GM18498 (cell line): ENCODE data around the gene MAVS.
"Not testable (repeated sequence)": the region's sequence is repeated elsewhere in the genome, so short reads cannot be mapped to it uniquely, and the experiment has no call there.

Experiments used
- ATAC-seq: cut with Tn5 transposase; IDR thresholded peaks from one replicate; pipeline ENCODE4 v1.9.1; 2021; ENCODE audit warnings: mild to moderate bottlenecking, moderate library complexity; ENCODE audit not compliant: unreplicated experiment

MAVS gene

GRCh38 chr20:3847429-3847940, 851 bp downstream of the MAVS start:
- no peak for ATAC-seq

DNA sequence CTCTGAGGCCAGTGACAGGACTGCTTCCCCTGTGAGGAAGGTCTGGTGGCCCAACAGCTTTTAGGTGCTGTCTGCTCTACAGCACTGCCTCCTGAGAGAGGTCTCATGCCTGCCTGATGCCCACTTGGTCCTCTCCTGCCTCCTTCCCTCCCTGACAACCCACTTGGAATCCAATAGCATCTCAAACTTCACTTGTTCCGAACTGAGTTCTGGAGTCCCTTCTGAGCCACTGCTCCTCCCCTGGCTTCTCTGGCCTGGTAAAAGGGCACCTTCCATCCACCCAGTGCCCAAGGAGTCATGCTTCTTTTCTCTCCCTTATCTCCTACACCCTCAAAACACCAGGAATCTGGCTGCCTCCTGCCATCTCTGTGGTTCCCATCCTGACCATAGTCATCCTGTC, 1.9 kb downstream of the MAVS start:
- ATAC-seq = no peak

GRCh38 chr20:3854462-3854871, 7.8 kb downstream of the MAVS start:
- no peak for ATAC-seq

- ATAC-seq = no peak
Measured at GRCh38 chr20:3857405-3857804, 10.8 kb downstream of the MAVS start.

DNA sequence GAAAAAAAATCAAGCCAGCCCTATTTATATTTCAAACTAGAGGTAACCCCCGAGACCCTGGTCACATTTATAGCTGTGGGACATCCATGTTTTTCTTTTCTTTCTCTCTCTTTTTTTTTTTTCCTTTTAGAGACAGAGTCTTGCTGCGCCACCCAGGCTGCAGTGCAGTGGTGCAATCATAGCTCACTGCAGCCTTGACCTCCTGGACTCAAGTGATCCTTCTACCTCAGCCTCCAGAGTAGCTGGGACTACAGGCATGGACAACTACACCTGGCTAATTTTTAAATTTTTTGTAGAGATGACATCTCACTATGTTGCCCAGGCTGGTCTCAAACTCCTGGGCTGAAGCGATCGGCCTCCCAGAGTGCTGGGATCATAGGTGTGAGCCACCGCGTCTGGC, 12.1 kb downstream of the MAVS start:
- ATAC-seq = no peak

DNA sequence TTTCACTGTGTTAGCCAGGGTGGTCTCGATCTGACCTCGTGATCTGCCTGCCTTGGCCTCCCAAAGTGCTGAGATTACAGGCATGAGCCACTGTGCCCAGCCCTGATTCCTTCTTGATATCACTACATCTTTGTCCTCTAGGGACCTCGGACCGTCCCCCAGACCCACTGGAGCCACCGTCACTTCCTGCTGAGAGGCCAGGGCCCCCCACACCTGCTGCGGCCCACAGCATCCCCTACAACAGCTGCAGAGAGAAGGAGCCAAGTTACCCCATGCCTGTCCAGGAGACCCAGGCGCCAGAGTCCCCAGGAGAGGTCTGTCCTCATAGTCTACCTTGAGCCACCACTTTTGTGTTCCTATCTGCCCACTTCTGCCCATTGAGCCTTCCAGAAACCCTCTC, 14.6 kb downstream of the MAVS start:
- no peak for ATAC-seq

- no peak for ATAC-seq
Measured at GRCh38 chr20:3862333-3862732, 15.7 kb downstream of the MAVS start.

GRCh38 chr20:3863317-3863716, 16.7 kb downstream of the MAVS start:
- no peak for ATAC-seq

DNA sequence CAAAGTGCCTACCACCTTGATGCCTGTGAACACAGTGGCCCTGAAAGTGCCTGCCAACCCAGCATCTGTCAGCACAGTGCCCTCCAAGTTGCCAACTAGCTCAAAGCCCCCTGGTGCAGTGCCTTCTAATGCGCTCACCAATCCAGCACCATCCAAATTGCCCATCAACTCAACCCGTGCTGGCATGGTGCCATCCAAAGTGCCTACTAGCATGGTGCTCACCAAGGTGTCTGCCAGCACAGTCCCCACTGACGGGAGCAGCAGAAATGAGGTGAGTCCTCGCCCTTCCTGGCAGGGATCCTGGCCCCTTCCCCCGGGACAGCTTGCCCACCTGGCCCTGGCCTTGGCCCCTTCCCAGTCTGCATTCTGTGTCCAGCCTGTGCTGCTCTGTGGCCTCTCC, 17.9 kb downstream of the MAVS start:
- no peak for ATAC-seq

DNA sequence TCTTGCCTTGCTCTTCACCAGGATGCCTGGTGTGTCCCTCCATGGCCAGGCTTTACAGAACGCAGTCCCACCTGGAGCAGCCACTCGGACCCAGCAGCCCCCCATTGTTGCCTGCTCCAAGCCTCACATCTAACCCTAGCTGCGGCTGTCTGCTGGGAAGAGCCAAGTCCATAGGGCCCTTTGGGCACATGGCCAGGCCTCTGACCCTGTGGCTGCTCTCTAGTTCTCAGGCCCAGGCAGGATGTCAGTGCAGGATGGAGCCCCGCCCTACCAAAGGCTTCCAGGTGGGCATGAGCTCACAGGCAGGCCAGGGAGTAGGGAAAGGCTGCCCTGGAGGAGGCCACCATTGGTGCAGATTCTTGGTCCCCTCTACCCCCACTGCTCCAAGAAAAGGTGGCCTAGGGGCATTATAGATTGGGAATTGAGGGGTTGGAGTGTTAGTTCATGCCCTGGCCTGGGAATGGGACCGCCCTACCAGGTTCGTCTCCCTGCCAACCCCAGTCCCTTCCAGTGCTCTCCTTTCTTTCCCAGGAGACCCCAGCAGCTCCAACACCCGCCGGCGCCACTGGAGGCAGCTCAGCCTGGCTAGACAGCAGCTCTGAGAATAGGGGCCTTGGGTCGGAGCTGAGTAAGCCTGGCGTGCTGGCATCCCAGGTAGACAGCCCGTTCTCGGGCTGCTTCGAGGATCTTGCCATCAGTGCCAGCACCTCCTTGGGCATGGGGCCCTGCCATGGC, 18.7 kb downstream of the MAVS start:
- no peak for ATAC-seq

DNA sequence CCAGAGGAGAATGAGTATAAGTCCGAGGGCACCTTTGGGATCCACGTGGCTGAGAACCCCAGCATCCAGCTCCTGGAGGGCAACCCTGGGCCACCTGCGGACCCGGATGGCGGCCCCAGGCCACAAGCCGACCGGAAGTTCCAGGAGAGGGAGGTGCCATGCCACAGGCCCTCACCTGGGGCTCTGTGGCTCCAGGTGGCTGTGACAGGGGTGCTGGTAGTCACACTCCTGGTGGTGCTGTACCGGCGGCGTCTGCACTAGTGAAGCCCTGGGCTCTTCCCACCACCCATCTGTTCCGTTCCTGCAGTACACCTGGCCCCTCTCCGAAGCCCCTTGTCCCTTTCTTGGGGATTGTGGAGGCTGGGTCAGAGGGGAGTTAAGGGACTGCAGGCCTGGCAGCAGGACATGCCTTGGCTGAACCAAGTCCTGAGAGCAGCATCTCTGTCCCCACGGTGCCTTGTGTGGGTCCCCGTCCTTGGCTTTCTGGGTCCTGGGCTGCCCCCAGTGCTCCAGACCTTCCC, 19.3 kb downstream of the MAVS start:
- no peak for ATAC-seq

DNA sequence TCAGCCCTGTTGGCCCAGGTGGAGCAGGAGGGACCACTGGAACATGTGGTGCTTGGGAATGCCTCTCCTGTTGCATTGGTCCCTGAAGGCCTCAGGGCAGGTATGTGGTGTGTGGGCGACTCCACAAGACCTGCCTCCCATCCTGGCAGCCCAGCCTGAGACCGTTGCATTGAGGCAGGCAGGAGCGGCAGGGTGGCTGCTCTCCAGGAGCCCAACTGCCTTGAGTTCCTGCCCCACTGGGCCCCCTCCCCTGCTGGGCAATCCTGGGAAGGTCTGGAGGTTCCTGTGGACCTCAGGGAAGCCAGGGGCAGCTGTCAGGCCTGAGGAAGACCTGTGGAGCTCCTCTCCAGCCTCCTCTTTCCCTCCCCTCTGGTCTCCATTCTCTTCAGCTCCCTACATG, 19.8 kb downstream of the MAVS start:
- ATAC-seq = no peak

GRCh38 chr20:3867802-3868201, 21.2 kb downstream of the MAVS start:
- no peak for ATAC-seq

DNA sequence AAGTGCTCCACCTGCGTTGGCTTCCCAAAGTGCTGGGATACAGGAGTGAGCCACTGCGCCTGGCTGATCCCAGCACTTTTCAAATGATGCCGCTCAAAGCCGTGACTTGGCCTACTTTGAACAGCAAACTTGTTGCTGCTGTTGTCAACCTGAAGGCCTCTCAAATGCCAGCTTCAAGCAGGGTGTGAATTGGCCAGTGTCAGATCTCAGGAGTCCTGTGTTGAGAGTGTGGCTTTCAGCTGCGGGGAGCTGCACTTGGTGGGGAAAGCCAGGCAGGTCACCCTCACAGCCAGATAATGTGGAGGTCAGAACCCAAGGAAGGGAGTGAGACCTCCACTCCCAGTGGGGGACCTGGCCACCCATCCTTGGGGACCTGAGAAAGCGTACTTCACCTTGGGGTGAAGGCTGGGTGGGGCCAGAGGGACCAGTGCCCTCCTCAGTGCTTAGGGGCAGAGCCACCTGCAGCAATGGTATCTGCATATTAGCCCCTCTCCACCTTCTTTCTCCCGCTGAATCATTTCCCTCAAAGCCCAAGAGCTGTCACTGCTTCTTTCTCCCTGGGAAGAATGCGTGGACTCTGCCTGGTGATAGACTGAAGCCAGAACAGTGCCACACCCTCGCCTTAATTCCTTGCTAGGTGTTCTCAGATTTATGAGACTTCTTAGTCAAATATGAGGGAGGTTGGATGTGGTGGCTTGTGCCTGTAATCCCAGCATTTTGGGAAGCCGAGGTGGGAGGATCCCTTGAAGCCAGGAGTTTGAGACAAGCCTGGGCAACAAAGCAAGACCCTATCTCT, 23.4 kb downstream of the MAVS start:
- no peak for ATAC-seq

- ATAC-seq = no peak
Measured at GRCh38 chr20:3871550-3872265, 25.1 kb downstream of the MAVS start.

DNA sequence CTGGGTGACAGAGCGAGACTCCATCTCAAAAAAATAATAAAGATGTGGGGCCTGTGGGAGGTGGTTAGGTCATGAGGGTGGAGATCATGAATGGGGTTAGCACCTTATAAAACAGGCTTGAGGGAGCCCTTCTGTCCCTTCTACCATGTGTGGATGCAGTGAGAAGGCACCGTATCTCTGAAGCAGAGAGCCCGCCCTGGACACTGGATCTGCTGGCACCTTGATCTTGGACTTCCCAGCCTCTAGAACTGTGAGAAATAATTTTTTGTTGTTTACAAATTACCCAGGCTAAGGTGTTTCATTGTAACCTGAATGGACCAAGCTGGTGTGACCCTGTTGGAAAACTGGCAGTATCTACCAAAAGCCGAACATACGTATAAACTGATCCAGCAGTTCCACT, 26.9 kb downstream of the MAVS start:
- no peak for ATAC-seq

- no peak for ATAC-seq
Measured at GRCh38 chr20:3874194-3874844, 27.7 kb downstream of the MAVS start.

GRCh38 chr20:3875378-3875974, 28.8 kb downstream of the MAVS start:
- no peak for ATAC-seq

GRCh38 chr20:3876000-3876399, 29.4 kb downstream of the MAVS start:
- ATAC-seq = no peak

DNA sequence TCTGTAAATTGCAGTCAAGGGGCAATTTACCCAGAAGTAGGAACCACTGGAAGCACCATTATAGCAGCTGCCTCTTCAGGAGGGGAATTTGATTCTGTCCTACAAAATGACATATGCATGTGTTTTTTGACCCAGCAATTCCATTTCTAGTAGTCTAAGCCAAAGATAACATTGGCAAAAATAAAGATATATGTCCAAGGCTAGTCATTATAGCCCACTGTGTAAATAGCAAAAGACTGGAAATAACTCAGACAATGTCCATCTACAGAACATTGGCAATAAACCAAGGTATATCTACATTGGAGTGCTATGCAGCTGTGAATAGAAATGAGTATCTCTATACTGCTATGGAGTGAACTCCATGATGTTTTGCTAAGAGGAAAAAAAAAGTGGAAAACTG, 30.0 kb downstream of the MAVS start:
- no peak for ATAC-seq

DNA sequence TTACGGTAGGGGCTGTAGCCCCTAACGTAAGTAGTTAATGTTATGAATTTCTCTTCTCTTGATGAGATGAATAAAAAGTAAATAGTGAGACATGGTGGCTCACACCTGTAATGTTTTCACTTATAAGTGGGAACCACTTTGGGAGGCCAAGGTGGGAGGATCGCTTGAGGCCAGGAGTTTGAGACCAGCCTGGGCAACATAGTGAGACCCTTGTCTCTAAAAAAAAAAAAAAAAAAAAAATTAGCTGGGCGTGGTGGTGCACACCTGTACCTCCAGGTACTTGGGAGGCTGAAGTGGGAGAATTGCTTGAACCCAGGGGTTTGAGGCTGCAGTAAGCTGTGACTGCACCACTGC, 32.3 kb downstream of the MAVS start:
- not testable (repeated sequence) for ATAC-seq
